ENCODE results near the gene EYA3.

- TF ChIP-seq TAF1 (IDR thresholded peaks at IDR 0.05; ENCODE audit: borderline replicate concordance, low read depth, low read length) (no peak), POLR2A (IDR thresholded peaks at IDR 0.05; ENCODE audit: low read depth, low read length) (no peak)
Measured at GRCh38 chr1:27968692-27969091, 119.7 kb downstream of the EYA3 start.
